Loucy (cell line): ENCODE data around the gene MANSC1.

Experiments used
- H2AFZ ChIP-seq: fragments of 200-600 bp; sonication (generic); 2 replicates; pipeline ENCODE4 v1.6.0; 2016; ENCODE audit warnings: antibody characterized with exemption, mild to moderate bottlenecking, low read length, moderate library complexity
- H3F3A ChIP-seq: fragments of 200-600 bp; 2 replicates; pipeline ENCODE4 v1.6.0; 2016; ENCODE audit warnings: antibody characterized with exemption, low read depth, mild to moderate bottlenecking
- H3K27me3 ChIP-seq: fragments of 200-600 bp; sonication (generic); 2 replicates; pipeline ENCODE4 v1.6.1; 2014; ENCODE audit warnings: low read length, mild to moderate bottlenecking; ENCODE audit not compliant: insufficient read depth, poor library complexity, severe bottlenecking
- H3K36me3 ChIP-seq: fragments of 200-600 bp; sonication (generic); 2 replicates; pipeline ENCODE4 v1.6.1; 2016; ENCODE audit warnings: low read length; ENCODE audit not compliant: insufficient read depth
- H3K4me1 ChIP-seq: fragments of 200-600 bp; sonication (generic); 2 replicates; pipeline ENCODE4 v1.5.1; 2014; ENCODE audit warnings: low read length, mild to moderate bottlenecking; ENCODE audit not compliant: insufficient read depth, poor library complexity, severe bottlenecking
- H3K4me2 ChIP-seq: fragments of 200-600 bp; sonication (generic); 2 replicates; pipeline ENCODE4 v1.6.0; 2014; ENCODE audit warnings: antibody characterized with exemption, low read length, low read depth, mild to moderate bottlenecking; ENCODE audit not compliant: poor library complexity, severe bottlenecking
- H3K4me3 ChIP-seq: fragments of 200-600 bp; sonication (generic); 2 replicates; pipeline ENCODE4 v1.5.1; 2014; ENCODE audit warnings: low read length, mild to moderate bottlenecking, mixed read lengths; ENCODE audit not compliant: poor library complexity, severe bottlenecking
- H3K79me2 ChIP-seq: fragments of 200-600 bp; sonication (generic); 2 replicates; pipeline ENCODE4 v1.6.1; 2014; ENCODE audit warnings: low read length; ENCODE audit not compliant: insufficient read depth
- H3K9ac ChIP-seq: fragments of 200-600 bp; sonication (generic); 2 replicates; pipeline ENCODE4 v1.6.0; 2014; ENCODE audit warnings: mild to moderate bottlenecking, low read depth, low read length, moderate library complexity; ENCODE audit not compliant: poor library complexity, severe bottlenecking
- H3K9me2 ChIP-seq: fragments of 200-600 bp; sonication (generic); replicated peaks from 2 replicates; pipeline ENCODE4 v1.6.1; 2016; ENCODE audit warnings: low read depth, low read length, mixed read lengths
- H3K9me3 ChIP-seq: fragments of 200-600 bp; sonication (generic); 2 replicates; pipeline ENCODE4 v1.6.1; 2014; ENCODE audit warnings: mild to moderate bottlenecking, antibody characterized with exemption, low read length, low read depth; ENCODE audit not compliant: insufficient read depth
- H4K20me1 ChIP-seq: fragments of 200-600 bp; sonication (generic); 2 replicates; pipeline ENCODE4 v1.6.0; 2014; ENCODE audit warnings: antibody characterized with exemption, low read length, mild to moderate bottlenecking; ENCODE audit not compliant: insufficient read depth, poor library complexity, severe bottlenecking
- CTCF ChIP-seq: fragments of 200-600 bp; sonication (generic); conservative IDR thresholded peaks from 2 replicates; pipeline ENCODE4 v1.5.1; 2014; ENCODE audit warnings: mild to moderate bottlenecking, antibody characterized with exemption, low read length
- EZH2phosphoT487 ChIP-seq: fragments of 200-600 bp; IDR thresholded peaks from 2 replicates; pipeline ENCODE4 v1.6.1; 2018; ENCODE audit warnings: antibody characterized with exemption, mild to moderate bottlenecking, moderate library complexity, borderline replicate concordance

The MANSC1 gene

GRCh38 chr12:12378616-12379015 is 28.6 kb upstream of the MANSC1 start:
- Histone ChIP-seq H3K4me2 (no peak overlapping the region), H3K27me3 (no peaks in the 10 kb centered on the region), H3F3A (no peaks in the 10 kb centered on the region), H3K9me3 (no peaks in the 10 kb centered on the region), H3K4me1 (peaks cover 10% of the 10 kb centered on the region), H3K9me2 (no peaks in the 10 kb centered on the region), H3K9ac (no peak overlapping the region), H4K20me1 (no peaks in the 10 kb centered on the region), H3K36me3 (no peaks in the 10 kb centered on the region), H3K4me3 (no peak overlapping the region), H3K79me2 (no peaks in the 10 kb centered on the region), H2AFZ (no peak overlapping the region)
- no peak for TF ChIP-seq CTCF
- TF ChIP-seq EZH2phosphoT487, result no peak

GRCh38 chr12:12376646-12377448 is 26.8 kb upstream of the MANSC1 start:
- Histone ChIP-seq H3K9ac (no peak overlapping the region), H3K4me1 (peaks cover 10% of the 10 kb centered on the region), H3K79me2 (no peaks in the 10 kb centered on the region), H3K4me2 (no peak overlapping the region), H3K9me3 (no peaks in the 10 kb centered on the region), H2AFZ (no peak overlapping the region), H3K4me3 (no peak overlapping the region), H3K9me2 (no peaks in the 10 kb centered on the region), H3K27me3 (no peaks in the 10 kb centered on the region), H3F3A (no peaks in the 10 kb centered on the region), H3K36me3 (no peaks in the 10 kb centered on the region), H4K20me1 (no peaks in the 10 kb centered on the region)
- TF ChIP-seq CTCF (peak; percentile 62), EZH2phosphoT487 (no peak)

- Histone ChIP-seq H3K9ac (no peak overlapping the region), H3K9me2 (no peaks in the 10 kb centered on the region), H3F3A (no peaks in the 10 kb centered on the region), H3K4me1 (no peaks in the 10 kb centered on the region), H3K36me3 (no peaks in the 10 kb centered on the region), H3K79me2 (no peaks in the 10 kb centered on the region), H3K27me3 (no peaks in the 10 kb centered on the region), H2AFZ (no peak overlapping the region), H3K4me3 (no peak overlapping the region), H4K20me1 (no peaks in the 10 kb centered on the region), H3K4me2 (no peak overlapping the region), H3K9me3 (no peaks in the 10 kb centered on the region)
- no peak for TF ChIP-seq EZH2phosphoT487
- no peak for TF ChIP-seq CTCF
These were observed 23.1 kb upstream of the MANSC1 start for GRCh38 chr12:12372946-12373722.
